ENCODE measurements around the gene GNAL.
"Not testable (repeated sequence)": the region's sequence is repeated elsewhere in the genome, so short reads cannot be mapped to it uniquely, and the experiment has no call there.

Gene GNAL

GRCh38 chr18:11887328-11888128 is 198.5 kb downstream of the GNAL start:
- Histone ChIP-seq H3K9me3 (ENCODE audit: control insufficient read depth, low read depth, low read length) (no peaks in the 10 kb centered on the region), H3K27ac (ENCODE audit: low read length) (no peak overlapping the region), H3K4me3 (ENCODE audit: low read length) (no peak overlapping the region), H3K36me3 (ENCODE audit: control insufficient read depth, low read depth, low read length) (peaks cover 10% of the 10 kb centered on the region), H3K27me3 (ENCODE audit: control insufficient read depth, insufficient read depth, low read length) (no peaks in the 10 kb centered on the region), H3K4me1 (ENCODE audit: control insufficient read depth, low read depth, low read length) (no peaks in the 10 kb centered on the region), H3K9ac (ENCODE audit: low read length) (no peak overlapping the region)

DNA sequence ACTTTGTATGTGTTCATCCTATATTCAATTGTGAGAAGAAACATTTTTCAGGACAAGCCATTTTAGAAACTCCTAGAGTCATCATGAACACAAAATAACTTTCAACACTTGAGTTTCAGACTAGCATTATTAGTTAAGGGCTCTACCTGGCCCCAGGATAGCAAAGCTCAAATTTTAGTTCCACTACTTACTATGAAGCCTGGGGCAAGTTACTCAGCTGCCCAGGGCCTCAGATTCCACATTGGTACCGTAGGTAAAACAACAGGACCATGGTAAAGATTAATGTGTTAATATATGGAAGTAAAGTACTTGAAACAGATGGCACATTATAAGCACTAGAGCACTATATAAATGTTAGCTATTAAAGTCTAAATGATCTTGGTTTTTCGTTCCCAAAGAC is 199.7 kb downstream of the GNAL start:
- Histone ChIP-seq H3K36me3 (ENCODE audit: control insufficient read depth, low read depth, low read length) (peaks cover 10% of the 10 kb centered on the region), H3K4me3 (ENCODE audit: low read length) (no peak overlapping the region), H3K27ac (ENCODE audit: low read length) (no peak overlapping the region), H3K9ac (ENCODE audit: low read length) (no peak overlapping the region), H3K27me3 (ENCODE audit: control insufficient read depth, insufficient read depth, low read length) (no peaks in the 10 kb centered on the region), H3K9me3 (ENCODE audit: control insufficient read depth, low read depth, low read length) (no peaks in the 10 kb centered on the region), H3K4me1 (ENCODE audit: control insufficient read depth, low read depth, low read length) (no peaks in the 10 kb centered on the region)

DNA sequence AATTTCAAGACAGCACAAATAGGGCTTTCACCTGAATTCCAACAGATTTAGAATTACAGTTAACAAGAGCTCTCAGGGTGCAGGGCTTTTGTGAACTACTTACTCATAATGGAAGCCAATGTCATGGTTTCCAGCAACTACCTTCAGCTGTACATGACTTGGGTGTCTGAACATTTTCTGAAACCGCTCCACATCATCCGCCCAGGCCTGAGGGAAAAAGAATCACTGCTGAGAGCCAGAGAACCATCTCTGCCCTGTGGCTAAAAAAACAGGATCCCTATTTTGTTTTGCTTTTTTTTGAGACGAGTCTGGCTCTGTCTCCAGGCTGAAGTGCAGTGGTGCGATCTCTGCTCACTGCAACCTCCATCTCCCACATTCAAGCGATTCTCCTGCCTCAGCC is 200.2 kb downstream of the GNAL start:
- peaks cover 6% of the 10 kb centered on the region for H3K36me3 ChIP-seq (ENCODE audit: control insufficient read depth, low read depth, low read length)
- H3K4me1 ChIP-seq (ENCODE audit: control insufficient read depth, low read depth, low read length), result no peaks in the 10 kb centered on the region
- H3K9ac ChIP-seq (ENCODE audit: low read length), result no peak overlapping the region
- H3K9me3 ChIP-seq (ENCODE audit: control insufficient read depth, low read depth, low read length), result no peaks in the 10 kb centered on the region
- no peaks in the 10 kb centered on the region for H3K27me3 ChIP-seq (ENCODE audit: control insufficient read depth, insufficient read depth, low read length)
- no peak overlapping the region for H3K4me3 ChIP-seq (ENCODE audit: low read length)
- H3K27ac ChIP-seq (ENCODE audit: low read length), result no peak overlapping the region

GRCh38 chr18:11891737-11892136 is 202.7 kb downstream of the GNAL start:
- H3K36me3 ChIP-seq (ENCODE audit: control insufficient read depth, low read depth, low read length), result no peaks in the 10 kb centered on the region
- no peak overlapping the region for H3K27ac ChIP-seq (ENCODE audit: low read length)
- no peaks in the 10 kb centered on the region for H3K9me3 ChIP-seq (ENCODE audit: control insufficient read depth, low read depth, low read length)
- no peak overlapping the region for H3K4me3 ChIP-seq (ENCODE audit: low read length)
- no peaks in the 10 kb centered on the region for H3K4me1 ChIP-seq (ENCODE audit: control insufficient read depth, low read depth, low read length)
- H3K9ac ChIP-seq (ENCODE audit: low read length), result no peak overlapping the region
- H3K27me3 ChIP-seq (ENCODE audit: control insufficient read depth, insufficient read depth, low read length), result no peaks in the 10 kb centered on the region

- not testable (repeated sequence) for H3K4me1 ChIP-seq (ENCODE audit: control insufficient read depth, low read depth, low read length); H3K9me3 ChIP-seq (ENCODE audit: control insufficient read depth, low read depth, low read length); H3K9ac ChIP-seq (ENCODE audit: low read length); H3K27me3 ChIP-seq (ENCODE audit: control insufficient read depth, insufficient read depth, low read length); H3K27ac ChIP-seq (ENCODE audit: low read length); H3K4me3 ChIP-seq (ENCODE audit: low read length); H3K36me3 ChIP-seq (ENCODE audit: control insufficient read depth, low read depth, low read length)
Measured at GRCh38 chr18:11892438-11892837, 203.4 kb downstream of the GNAL start.

GRCh38 chr18:11897781-11898180 is 208.7 kb downstream of the GNAL start:
- no peaks in the 10 kb centered on the region for H3K27me3 ChIP-seq (ENCODE audit: control insufficient read depth, insufficient read depth, low read length)
- peaks cover 7% of the 10 kb centered on the region for H3K4me1 ChIP-seq (ENCODE audit: control insufficient read depth, low read depth, low read length)
- no peak overlapping the region for H3K9ac ChIP-seq (ENCODE audit: low read length)
- no peak overlapping the region for H3K27ac ChIP-seq (ENCODE audit: low read length)
- H3K9me3 ChIP-seq (ENCODE audit: control insufficient read depth, low read depth, low read length), result no peaks in the 10 kb centered on the region
- no peaks in the 10 kb centered on the region for H3K36me3 ChIP-seq (ENCODE audit: control insufficient read depth, low read depth, low read length)
- no peak overlapping the region for H3K4me3 ChIP-seq (ENCODE audit: low read length)

DNA sequence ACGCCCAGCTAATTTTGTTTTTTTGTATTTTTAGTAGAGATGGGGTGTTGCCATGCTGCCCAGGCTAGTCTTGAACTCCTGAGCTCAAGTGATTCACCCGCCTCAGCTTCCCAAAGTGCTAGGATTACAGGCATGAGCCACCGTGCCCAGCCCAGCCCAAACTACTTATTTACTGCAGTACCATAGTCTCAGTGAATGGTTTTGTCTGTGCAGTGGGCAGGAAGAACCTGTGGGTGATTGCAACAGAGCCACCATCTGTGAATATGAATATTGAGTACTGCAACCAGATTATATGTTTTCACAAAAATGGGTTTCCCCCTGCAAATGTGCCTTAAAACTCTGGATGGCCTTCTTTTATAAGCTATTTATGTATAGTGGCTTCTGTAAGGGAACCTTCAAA is 210.0 kb downstream of the GNAL start:
- Histone ChIP-seq H3K36me3 (ENCODE audit: control insufficient read depth, low read depth, low read length) (no peaks in the 10 kb centered on the region), H3K4me1 (ENCODE audit: control insufficient read depth, low read depth, low read length) (peaks cover 13% of the 10 kb centered on the region), H3K9me3 (ENCODE audit: control insufficient read depth, low read depth, low read length) (no peaks in the 10 kb centered on the region), H3K4me3 (ENCODE audit: low read length) (no peak overlapping the region), H3K9ac (ENCODE audit: low read length) (no peak overlapping the region), H3K27ac (ENCODE audit: low read length) (no peak overlapping the region), H3K27me3 (ENCODE audit: control insufficient read depth, insufficient read depth, low read length) (no peaks in the 10 kb centered on the region)

- H3K9ac ChIP-seq (ENCODE audit: low read length), result no peak overlapping the region
- H3K9me3 ChIP-seq (ENCODE audit: control insufficient read depth, low read depth, low read length), result no peaks in the 10 kb centered on the region
- H3K27me3 ChIP-seq (ENCODE audit: control insufficient read depth, insufficient read depth, low read length), result no peaks in the 10 kb centered on the region
- H3K4me1 ChIP-seq (ENCODE audit: control insufficient read depth, low read depth, low read length), result peaks cover 25% of the 10 kb centered on the region
- H3K27ac ChIP-seq (ENCODE audit: low read length), result no peak overlapping the region
- H3K36me3 ChIP-seq (ENCODE audit: control insufficient read depth, low read depth, low read length), result no peaks in the 10 kb centered on the region
- H3K4me3 ChIP-seq (ENCODE audit: low read length), result no peak overlapping the region
Measured at GRCh38 chr18:11901826-11902438, 212.9 kb downstream of the GNAL start.

- H3K9ac ChIP-seq (ENCODE audit: low read length), result no peak overlapping the region
- H3K36me3 ChIP-seq (ENCODE audit: control insufficient read depth, low read depth, low read length), result no peaks in the 10 kb centered on the region
- H3K27me3 ChIP-seq (ENCODE audit: control insufficient read depth, insufficient read depth, low read length), result no peaks in the 10 kb centered on the region
- no peaks in the 10 kb centered on the region for H3K9me3 ChIP-seq (ENCODE audit: control insufficient read depth, low read depth, low read length)
- H3K27ac ChIP-seq (ENCODE audit: low read length), result no peak overlapping the region
- peaks cover 29% of the 10 kb centered on the region for H3K4me1 ChIP-seq (ENCODE audit: control insufficient read depth, low read depth, low read length)
- no peak overlapping the region for H3K4me3 ChIP-seq (ENCODE audit: low read length)
Measured at GRCh38 chr18:11902522-11903292, 213.6 kb downstream of the GNAL start.

- Histone ChIP-seq H3K9ac (ENCODE audit: low read length) (no peak overlapping the region), H3K4me1 (ENCODE audit: control insufficient read depth, low read depth, low read length) (peaks cover 32% of the 10 kb centered on the region), H3K9me3 (ENCODE audit: control insufficient read depth, low read depth, low read length) (no peaks in the 10 kb centered on the region), H3K36me3 (ENCODE audit: control insufficient read depth, low read depth, low read length) (no peaks in the 10 kb centered on the region), H3K27ac (ENCODE audit: low read length) (no peak overlapping the region), H3K27me3 (ENCODE audit: control insufficient read depth, insufficient read depth, low read length) (peaks cover 9% of the 10 kb centered on the region), H3K4me3 (ENCODE audit: low read length) (no peak overlapping the region)
Measured at GRCh38 chr18:11905613-11906012, 216.5 kb downstream of the GNAL start.

DNA sequence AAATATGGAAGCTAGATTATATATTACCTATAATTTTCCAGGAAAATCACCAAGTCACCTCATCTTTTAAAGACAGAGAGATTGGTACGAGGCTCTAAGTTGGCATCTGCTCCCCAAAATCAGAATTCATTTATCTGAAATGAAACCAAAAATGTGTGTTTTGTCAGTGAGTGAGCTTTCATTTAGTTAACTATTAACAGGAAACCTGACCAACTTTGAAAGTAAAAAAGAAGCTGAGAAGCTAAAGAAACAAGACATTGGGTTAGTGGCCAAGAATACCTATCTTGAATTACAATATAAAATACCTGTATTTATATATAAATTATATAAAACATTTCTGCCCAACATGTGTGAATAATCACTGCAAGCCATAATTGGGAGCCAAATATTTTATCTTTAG is 217.1 kb downstream of the GNAL start:
- Histone ChIP-seq H3K27me3 (ENCODE audit: control insufficient read depth, insufficient read depth, low read length) (peaks cover 9% of the 10 kb centered on the region), H3K4me1 (ENCODE audit: control insufficient read depth, low read depth, low read length) (peaks cover 32% of the 10 kb centered on the region), H3K4me3 (ENCODE audit: low read length) (no peak overlapping the region), H3K9ac (ENCODE audit: low read length) (no peak overlapping the region), H3K9me3 (ENCODE audit: control insufficient read depth, low read depth, low read length) (no peaks in the 10 kb centered on the region), H3K27ac (ENCODE audit: low read length) (no peak overlapping the region), H3K36me3 (ENCODE audit: control insufficient read depth, low read depth, low read length) (no peaks in the 10 kb centered on the region)

Measured in iPS-18a (cell line).